Hematopoietic multipotent progenitor cell treated with erythropoietin and hydrocortisone succinate and interleukin-3 and kit ligand, for 17 days (in vitro differentiated cells): ENCODE data around the gene MRAS.

Source experiments
- DNase-seq: peaks from one replicate; pipeline ENCODE4 v3.0.0-alpha.2; 2015; ENCODE audit warnings: low spot score

Gene MRAS

GRCh38 chr3:138340511-138340910, 7.9 kb upstream of the MRAS start:
- no peak for DNase-seq

GRCh38 chr3:138344754-138345153, 3.6 kb upstream of the MRAS start:
- no peak for DNase-seq

GRCh38 chr3:138348754-138349739, 668 bp downstream of the MRAS start:
- DNase-seq, result no peak

- DNase-seq, result no peak
Measured at GRCh38 chr3:138349926-138350665, 1.7 kb downstream of the MRAS start.

GRCh38 chr3:138351151-138351550, 2.8 kb downstream of the MRAS start:
- no peak for DNase-seq

- no peak for DNase-seq
Measured at GRCh38 chr3:138351916-138352550, 3.7 kb downstream of the MRAS start.

- no peak for DNase-seq
Measured at GRCh38 chr3:138354376-138354775, 6.0 kb downstream of the MRAS start.

- no peak for DNase-seq
Measured at GRCh38 chr3:138355071-138355470, 6.7 kb downstream of the MRAS start.

- no peak for DNase-seq
Measured at GRCh38 chr3:138356730-138357405, 8.5 kb downstream of the MRAS start.

GRCh38 chr3:138359148-138359918, 11.0 kb downstream of the MRAS start:
- DNase-seq, result no peak

- no peak for DNase-seq
Measured at GRCh38 chr3:138359919-138360868, 11.8 kb downstream of the MRAS start.

GRCh38 chr3:138360869-138361525, 12.6 kb downstream of the MRAS start:
- DNase-seq, result no peak

GRCh38 chr3:138361561-138361971, 13.2 kb downstream of the MRAS start:
- DNase-seq, result no peak

- DNase-seq, result no peak
Measured at GRCh38 chr3:138362538-138362937, 14.2 kb downstream of the MRAS start.

- DNase-seq, result no peak
Measured at GRCh38 chr3:138363322-138363721, 14.9 kb downstream of the MRAS start.

- no peak for DNase-seq
Measured at GRCh38 chr3:138364356-138365252, 16.2 kb downstream of the MRAS start.

GRCh38 chr3:138365253-138365555, 16.8 kb downstream of the MRAS start:
- DNase-seq, result no peak

GRCh38 chr3:138366006-138366759, 17.8 kb downstream of the MRAS start:
- no peak for DNase-seq
